Activated naive CD8-positive, alpha-beta T cell treated with anti-CD3 and anti-CD28 coated beads, Interleukin-2, amount 10 ng/mL, durations not matched to agents 7 days and 5 days (primary cell): Measurements from ENCODE around the gene CYTH2. TPM values are rescaled to one million over a fixed set of nuclear protein-coding genes. Genes with fewer than 3 reads are reported as not detected.

Source experiments
- ATAC-seq: fragments of 150-1000 bp; cut with Tn5 transposase; one replicate; pipeline ENCODE4 v1.10.0; 2021; ENCODE audit warnings: low read depth, moderate library complexity
- POLR2A ChIA-PET: fragments of 350-600 bp; sonication (Branson Sonifier 250); formaldehyde crosslinking; loops from one replicate; lab custom pipeline; 2021; ENCODE audit warnings: antibody characterized with exemption; lab: Charles Lee
- DNase-seq: peaks from one replicate; pipeline ENCODE4 v3.0.0; 2021
- H3K27ac Mint-ChIP-seq: one replicate; pipeline ENCODE4 v1.8.0; 2022; ENCODE audit warnings: mild to moderate bottlenecking, mixed read lengths
- H3K27me3 Mint-ChIP-seq: one replicate; pipeline ENCODE4 v1.8.0; 2022; ENCODE audit warnings: mild to moderate bottlenecking, moderate library complexity, mixed read lengths
- H3K36me3 Mint-ChIP-seq: one replicate; pipeline ENCODE4 v1.8.0; 2021; ENCODE audit warnings: mild to moderate bottlenecking, mixed read lengths
- H3K4me1 Mint-ChIP-seq: one replicate; pipeline ENCODE4 v1.8.0; 2021; ENCODE audit warnings: mixed read lengths
- H3K4me3 Mint-ChIP-seq: one replicate; pipeline ENCODE4 v1.8.0; 2022; ENCODE audit warnings: mild to moderate bottlenecking, moderate library complexity, mixed read lengths
- H3K9me3 Mint-ChIP-seq: one replicate; pipeline ENCODE4 v1.8.0; 2021; ENCODE audit warnings: mixed read lengths
- total RNA-seq, 2 experiments: library from RNA; stranded (reverse); gene quantifications; one replicate each; pipeline ENCODE4 v1.2.3, GENCODE V29; 2021

CYTH2 gene
- total RNA-seq, 2 experiments from 2014 or later, result 57.6 to 59.1 TPM

- Mint-ChIP-seq H3K9me3 (no peaks in the 10 kb centered on the region), H3K27ac (no peak overlapping the region), H3K4me3 (no peak overlapping the region), H3K36me3 (peaks cover 4% of the 10 kb centered on the region), H3K4me1 (peaks cover 4% of the 10 kb centered on the region), H3K27me3 (no peaks in the 10 kb centered on the region)
- ATAC-seq, result no peak
- DNase-seq, result no peak
- POLR2A ChIA-PET, result interaction anchor here (0.9 kb wide), 1 partner anchor 13 kb away, joined by 3 read pairs; no protein-coding TSS in a partner anchor
These were observed 11.2 kb upstream of the CYTH2 start for GRCh38 chr19:48458016-48458415.

GRCh38 chr19:48461651-48461981 lies 7.6 kb upstream of the CYTH2 start:
- POLR2A ChIA-PET, result interaction anchor here (0.6 kb wide), 1 partner anchor 66 kb away, joined by 3 read pairs; no protein-coding TSS in a partner anchor
- no peaks in the 10 kb centered on the region for H3K27me3 Mint-ChIP-seq
- no peak overlapping the region for H3K27ac Mint-ChIP-seq
- ATAC-seq (no peak), DNase-seq (no peak)
- H3K4me3 Mint-ChIP-seq, result no peak overlapping the region
- H3K4me1 Mint-ChIP-seq, result peaks cover 3% of the 10 kb centered on the region
- H3K9me3 Mint-ChIP-seq, result no peaks in the 10 kb centered on the region
- H3K36me3 Mint-ChIP-seq, result peaks cover 1% of the 10 kb centered on the region

GRCh38 chr19:48461982-48462655 lies 7.0 kb upstream of the CYTH2 start:
- H3K27me3 Mint-ChIP-seq, result no peaks in the 10 kb centered on the region
- no peak overlapping the region for H3K27ac Mint-ChIP-seq
- ATAC-seq, result no peak
- H3K9me3 Mint-ChIP-seq, result no peaks in the 10 kb centered on the region
- H3K4me3 Mint-ChIP-seq, result no peak overlapping the region
- H3K4me1 Mint-ChIP-seq, result peaks cover 3% of the 10 kb centered on the region
- peaks cover 1% of the 10 kb centered on the region for H3K36me3 Mint-ChIP-seq
- POLR2A ChIA-PET, result interaction anchor here (0.6 kb wide), 1 partner anchor 66 kb away, joined by 3 read pairs; no protein-coding TSS in a partner anchor
- DNase-seq, result no peak

GRCh38 chr19:48465215-48465614 lies 4.0 kb upstream of the CYTH2 start:
- H3K9me3 Mint-ChIP-seq, result no peaks in the 10 kb centered on the region
- H3K4me1 Mint-ChIP-seq, result peaks cover 13% of the 10 kb centered on the region
- ATAC-seq (no peak), DNase-seq (no peak)
- H3K27me3 Mint-ChIP-seq, result no peaks in the 10 kb centered on the region
- peaks cover 1% of the 10 kb centered on the region for H3K36me3 Mint-ChIP-seq
- no peak overlapping the region for H3K4me3 Mint-ChIP-seq
- POLR2A ChIA-PET, result no interaction called here
- no peak overlapping the region for H3K27ac Mint-ChIP-seq

GRCh38 chr19:48466561-48467325 lies 2.4 kb upstream of the CYTH2 start:
- Mint-ChIP-seq H3K36me3 (peaks cover 3% of the 10 kb centered on the region), H3K4me3 (no peak overlapping the region), H3K9me3 (no peaks in the 10 kb centered on the region), H3K4me1 (peaks cover 17% of the 10 kb centered on the region), H3K27ac (no peak overlapping the region), H3K27me3 (no peaks in the 10 kb centered on the region)
- DNase-seq (no peak), ATAC-seq (no peak)
- POLR2A ChIA-PET, result interaction anchor here (0.9 to 1.2 kb wide), 3 partner anchors 8 to 104 kb away, joined by 3 to 8 read pairs (median 3); partner anchors contain the start of gene GRWD1

- H3K9me3 Mint-ChIP-seq, result no peaks in the 10 kb centered on the region
- peak overlapping the region; percentile 85 for H3K27ac Mint-ChIP-seq
- H3K4me1 Mint-ChIP-seq, result peaks cover 21% of the 10 kb centered on the region
- H3K36me3 Mint-ChIP-seq, result peaks cover 12% of the 10 kb centered on the region
- DNase-seq (peak; percentile 94), ATAC-seq (peak; percentile 95)
- POLR2A ChIA-PET, result interaction anchor here (1.1 to 1.3 kb wide), 2 partner anchors 138 to 265 kb away, joined by 3 read pairs; no protein-coding TSS in a partner anchor
- no peaks in the 10 kb centered on the region for H3K27me3 Mint-ChIP-seq
- H3K4me3 Mint-ChIP-seq, result peak overlapping the region; percentile 84
These were observed 339 bp upstream of the CYTH2 start for GRCh38 chr19:48468772-48469288.

- ATAC-seq (no peak), DNase-seq (no peak)
- peaks cover 19% of the 10 kb centered on the region for H3K4me1 Mint-ChIP-seq
- H3K36me3 Mint-ChIP-seq, result peaks cover 13% of the 10 kb centered on the region
- no peaks in the 10 kb centered on the region for H3K27me3 Mint-ChIP-seq
- POLR2A ChIA-PET, result interaction anchor here (1.1 to 2.0 kb wide), 6 partner anchors 8 to 107 kb away, joined by 3 to 20 read pairs (median 4); partner anchors contain the start of genes SYNGR4 and TMEM143
- no peaks in the 10 kb centered on the region for H3K9me3 Mint-ChIP-seq
- H3K27ac Mint-ChIP-seq, result peak overlapping the region; percentile 60
- H3K4me3 Mint-ChIP-seq, result peak overlapping the region; percentile 84
These were observed 938 bp downstream of the CYTH2 start for GRCh38 chr19:48469934-48470680.

- peaks cover 17% of the 10 kb centered on the region for H3K36me3 Mint-ChIP-seq
- peak overlapping the region; percentile 84 for H3K4me3 Mint-ChIP-seq
- ATAC-seq (no peak), DNase-seq (no peak)
- H3K27ac Mint-ChIP-seq, result peak overlapping the region; percentile 55
- POLR2A ChIA-PET, result interaction anchor here (1.2 to 2.0 kb wide), 4 partner anchors 7 to 107 kb away, joined by 3 to 20 read pairs (median 4); partner anchors contain the start of genes SYNGR4 and TMEM143
- no peaks in the 10 kb centered on the region for H3K9me3 Mint-ChIP-seq
- H3K4me1 Mint-ChIP-seq, result peaks cover 19% of the 10 kb centered on the region
- H3K27me3 Mint-ChIP-seq, result no peaks in the 10 kb centered on the region
These were observed 1.7 kb downstream of the CYTH2 start for GRCh38 chr19:48470856-48471255.

GRCh38 chr19:48471836-48472235 lies 2.7 kb downstream of the CYTH2 start:
- no peaks in the 10 kb centered on the region for H3K9me3 Mint-ChIP-seq
- peaks cover 17% of the 10 kb centered on the region for H3K36me3 Mint-ChIP-seq
- peaks cover 19% of the 10 kb centered on the region for H3K4me1 Mint-ChIP-seq
- POLR2A ChIA-PET, result no interaction called here
- no peak overlapping the region for H3K27ac Mint-ChIP-seq
- H3K27me3 Mint-ChIP-seq, result no peaks in the 10 kb centered on the region
- ATAC-seq, result no peak
- no peak for DNase-seq
- H3K4me3 Mint-ChIP-seq, result no peak overlapping the region

GRCh38 chr19:48473161-48473966 lies 4.2 kb downstream of the CYTH2 start:
- H3K27me3 Mint-ChIP-seq, result no peaks in the 10 kb centered on the region
- POLR2A ChIA-PET, result interaction anchor here (0.5 kb wide), 1 partner anchor 109 kb away, joined by 4 read pairs; the partner anchor contains the start of genes SYNGR4 and TMEM143
- DNase-seq, result no peak
- no peak overlapping the region for H3K4me3 Mint-ChIP-seq
- no peak for ATAC-seq
- no peak overlapping the region for H3K27ac Mint-ChIP-seq
- peaks cover 14% of the 10 kb centered on the region for H3K4me1 Mint-ChIP-seq
- no peaks in the 10 kb centered on the region for H3K9me3 Mint-ChIP-seq
- peaks cover 17% of the 10 kb centered on the region for H3K36me3 Mint-ChIP-seq

GRCh38 chr19:48474084-48474592 lies 5.0 kb downstream of the CYTH2 start:
- ATAC-seq (no peak), DNase-seq (no peak)
- Mint-ChIP-seq H3K4me3 (no peak overlapping the region), H3K9me3 (no peaks in the 10 kb centered on the region), H3K27ac (no peak overlapping the region), H3K36me3 (peaks cover 17% of the 10 kb centered on the region), H3K4me1 (peaks cover 12% of the 10 kb centered on the region), H3K27me3 (no peaks in the 10 kb centered on the region)
- POLR2A ChIA-PET, result no interaction called here
